ENCODE results near the gene ZIM2. TPM values are rescaled to one million over a fixed set of nuclear protein-coding genes. Genes with fewer than 3 reads are reported as not detected.

The ZIM2 gene
- 1 to 10 TPM; 6.6 to 7.8 TPM for total RNA-seq
- polyA plus RNA-seq (ENCODE audit: insufficient read length in 2 of 2) = 1 to 10 TPM; 3.1 to 6.5 TPM
- long read RNA-seq, donor 1 = 0 reads
- long read RNA-seq, donor 2 = 0 reads
- long read RNA-seq, donor 3 = 0 reads
- long read RNA-seq, donor 4 = 0 reads

DNA sequence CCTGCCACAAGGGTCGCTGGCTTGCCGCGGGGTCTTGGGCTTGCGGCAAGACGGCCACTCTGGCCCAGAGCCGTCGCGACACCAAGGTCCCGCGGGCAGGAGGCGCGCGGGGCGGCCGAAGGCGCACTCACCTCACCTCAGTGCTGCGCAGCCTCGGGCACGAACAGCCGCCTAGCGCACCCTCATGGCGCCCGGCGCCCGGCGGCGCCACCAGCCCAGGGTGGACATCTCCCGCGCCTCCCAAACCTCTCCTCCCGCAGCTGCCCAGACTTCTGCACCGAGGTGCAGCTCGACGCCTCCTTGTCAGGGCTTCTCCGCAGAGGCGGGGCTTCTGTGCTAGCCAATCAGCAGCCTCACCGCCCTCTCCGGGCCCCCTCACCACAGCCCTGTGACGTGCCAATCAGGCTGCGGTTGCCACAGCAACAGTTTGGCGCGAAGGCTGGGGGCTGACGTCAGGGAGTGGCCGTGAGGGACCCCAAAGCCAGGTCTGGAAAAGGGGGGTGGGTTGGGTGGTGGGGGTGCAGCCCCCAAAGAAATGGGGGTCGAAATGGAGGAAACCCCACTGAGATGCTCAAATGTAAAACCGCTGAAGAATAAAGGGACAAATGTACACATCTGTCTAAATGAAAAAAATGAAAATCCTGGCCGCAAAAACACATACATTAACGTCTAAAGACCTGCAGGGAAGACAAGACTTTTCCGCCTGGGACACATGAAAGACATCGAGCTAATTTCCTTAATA, at the start of gene ZIM2, which contains the start of gene PEG3:
Gene ZIM2 (minus strand): TSS at position 276 of the 742 bp plus-strand sequence. CDS start 16,449 bp downstream, outside the sequence.
Gene PEG3 (minus strand): TSS at position 276 of the 742 bp plus-strand sequence. CDS start 16,071 bp downstream, outside the sequence.
- no peaks in the 10 kb centered on the region for H3K36me3 ChIP-seq (ENCODE audit: control insufficient read depth, insufficient read depth, low read length)
- peaks cover 16% of the 10 kb centered on the region for H3K4me1 ChIP-seq (ENCODE audit: control insufficient read depth, insufficient read depth, low read length)
- DNase-seq (ENCODE audit: low read depth in 4 of 6, low spot score in 6 of 6) = peak in 5 of 6 donors; percentile 67 to 98 (median 85)
- peak within 1 kb of the TSS; percentile 77 for H3K4me3 ChIP-seq (ENCODE audit: low read depth, low read length)
- no peaks in the 10 kb centered on the region for H3K9me3 ChIP-seq (ENCODE audit: control insufficient read depth, insufficient read depth, low read length)
- 46% methylated on average over 49 of the region's 49 CpGs for WGBS (ENCODE audit: insufficient coverage)
- H3K27ac ChIP-seq (ENCODE audit: low read depth, low read length) = peak within 1 kb of the TSS; percentile 95
- H3K27me3 ChIP-seq (ENCODE audit: control insufficient read depth, insufficient read depth, low read length) = no peaks in the 10 kb centered on the region

DNA sequence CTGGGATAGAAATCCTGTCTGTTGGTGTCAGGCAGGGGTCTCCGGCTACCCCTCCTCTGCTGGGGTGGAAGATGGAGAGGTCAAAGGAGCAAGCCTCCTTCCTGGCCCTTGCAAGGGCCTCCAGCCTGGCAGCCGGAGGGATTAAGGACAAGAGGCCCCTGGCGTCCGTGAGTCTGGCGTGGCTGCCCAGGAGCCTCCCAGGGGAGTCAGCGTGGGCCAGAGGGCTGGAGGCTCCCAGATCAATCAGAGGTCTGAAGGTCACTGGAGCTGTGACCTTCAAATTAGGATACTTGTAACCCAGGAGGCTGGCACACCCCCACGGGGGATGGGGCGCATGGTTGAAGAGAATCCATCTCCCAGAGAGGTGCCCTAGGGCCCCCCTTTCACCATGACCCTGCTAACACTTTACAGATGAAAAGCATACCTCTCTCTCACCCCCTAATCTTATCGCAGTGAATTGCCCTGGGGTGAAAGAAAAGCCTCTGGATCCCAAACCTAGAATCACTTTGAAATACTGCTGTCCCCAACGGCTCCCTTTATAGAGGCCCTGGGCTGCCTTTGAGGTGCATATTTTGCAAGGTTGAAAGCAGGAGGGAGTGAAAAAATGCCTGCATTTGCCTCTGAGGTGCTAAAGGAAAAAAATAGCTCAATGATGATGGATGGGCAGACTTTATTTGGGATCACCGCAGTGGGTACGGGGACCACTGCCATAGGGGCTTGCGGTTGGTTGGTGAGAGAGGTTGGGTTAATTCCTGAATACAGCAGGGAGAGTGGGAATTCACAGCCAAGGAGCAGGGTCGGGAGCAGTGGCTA, 44.9 kb upstream of the ZIM2 start:
- Histone ChIP-seq H3K27ac (ENCODE audit: low read depth, low read length) (no peak overlapping the region), H3K9me3 (ENCODE audit: control insufficient read depth, insufficient read depth, low read length) (no peaks in the 10 kb centered on the region), H3K27me3 (ENCODE audit: control insufficient read depth, insufficient read depth, low read length) (no peaks in the 10 kb centered on the region), H3K36me3 (ENCODE audit: control insufficient read depth, insufficient read depth, low read length) (no peaks in the 10 kb centered on the region), H3K4me3 (ENCODE audit: low read depth, low read length) (no peak overlapping the region), H3K4me1 (ENCODE audit: control insufficient read depth, insufficient read depth, low read length) (no peaks in the 10 kb centered on the region)
- 52% methylated on average over 12 of the region's 14 CpGs for WGBS (ENCODE audit: insufficient coverage)
- DNase-seq (ENCODE audit: low read depth in 4 of 6, low spot score in 6 of 6) = no peak

DNA sequence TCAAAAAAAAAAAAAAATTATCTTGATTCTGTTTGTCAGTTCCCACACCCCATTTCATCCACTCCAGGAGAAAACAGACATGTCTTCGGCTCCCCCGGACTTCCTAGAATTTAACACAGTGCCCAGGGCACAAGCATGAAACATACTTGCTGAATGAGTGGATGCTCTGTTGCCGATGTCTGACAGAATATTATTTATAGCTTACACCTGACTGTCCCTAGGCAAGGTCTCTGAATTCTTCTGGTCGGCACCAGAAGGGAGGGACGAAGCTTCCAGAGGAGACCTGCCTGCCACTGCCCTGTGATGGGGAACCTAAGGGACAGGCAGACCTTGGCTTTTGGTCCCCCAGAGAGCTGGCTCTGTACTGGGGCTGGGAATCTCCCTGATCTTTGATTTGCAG, 43.9 kb upstream of the ZIM2 start:
- no peaks in the 10 kb centered on the region for H3K36me3 ChIP-seq (ENCODE audit: control insufficient read depth, insufficient read depth, low read length)
- no peaks in the 10 kb centered on the region for H3K9me3 ChIP-seq (ENCODE audit: control insufficient read depth, insufficient read depth, low read length)
- no peaks in the 10 kb centered on the region for H3K4me1 ChIP-seq (ENCODE audit: control insufficient read depth, insufficient read depth, low read length)
- H3K27me3 ChIP-seq (ENCODE audit: control insufficient read depth, insufficient read depth, low read length) = no peaks in the 10 kb centered on the region
- H3K27ac ChIP-seq (ENCODE audit: low read depth, low read length) = no peak overlapping the region
- no peak for DNase-seq (ENCODE audit: low read depth in 4 of 6, low spot score in 6 of 6)
- no peak overlapping the region for H3K4me3 ChIP-seq (ENCODE audit: low read depth, low read length)
- WGBS (ENCODE audit: insufficient coverage) = 69% methylated on average over 4 of the region's 5 CpGs

DNA sequence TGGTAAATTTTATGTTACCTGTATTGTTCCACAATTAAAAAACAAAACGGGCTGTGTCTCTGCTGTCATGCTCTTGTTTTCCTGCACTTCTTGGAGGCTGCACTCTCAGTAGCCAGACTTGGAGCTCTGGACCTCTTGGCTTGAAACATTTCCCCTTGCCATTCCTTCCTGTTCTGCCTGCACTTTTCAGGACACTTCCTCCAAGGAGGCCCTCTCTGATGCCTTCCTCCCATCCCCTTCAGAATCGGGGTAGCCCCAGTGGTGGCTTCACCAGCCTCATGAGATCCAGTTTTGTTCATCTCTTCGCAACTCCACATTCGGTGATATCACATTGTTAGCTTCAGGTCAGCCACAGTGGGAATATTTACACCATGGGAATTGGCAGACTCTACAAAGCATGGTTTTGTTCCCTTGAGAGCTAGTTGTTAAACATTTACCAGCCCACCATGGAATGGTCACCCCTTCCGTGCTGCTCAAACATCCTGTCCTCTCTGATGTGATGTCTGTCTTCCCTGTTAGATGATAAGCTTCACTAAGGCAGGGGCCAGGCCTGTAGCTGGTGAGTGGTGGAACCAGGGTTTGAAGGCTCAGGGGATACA, 40.2 kb upstream of the ZIM2 start:
- 93% methylated on average over 4 of the region's 5 CpGs for WGBS (ENCODE audit: insufficient coverage)
- Histone ChIP-seq H3K36me3 (ENCODE audit: control insufficient read depth, insufficient read depth, low read length) (no peaks in the 10 kb centered on the region), H3K4me3 (ENCODE audit: low read depth, low read length) (no peak overlapping the region), H3K27me3 (ENCODE audit: control insufficient read depth, insufficient read depth, low read length) (no peaks in the 10 kb centered on the region), H3K27ac (ENCODE audit: low read depth, low read length) (no peak overlapping the region), H3K9me3 (ENCODE audit: control insufficient read depth, insufficient read depth, low read length) (no peaks in the 10 kb centered on the region), H3K4me1 (ENCODE audit: control insufficient read depth, insufficient read depth, low read length) (no peaks in the 10 kb centered on the region)
- no peak for DNase-seq (ENCODE audit: low read depth in 4 of 6, low spot score in 6 of 6)

DNA sequence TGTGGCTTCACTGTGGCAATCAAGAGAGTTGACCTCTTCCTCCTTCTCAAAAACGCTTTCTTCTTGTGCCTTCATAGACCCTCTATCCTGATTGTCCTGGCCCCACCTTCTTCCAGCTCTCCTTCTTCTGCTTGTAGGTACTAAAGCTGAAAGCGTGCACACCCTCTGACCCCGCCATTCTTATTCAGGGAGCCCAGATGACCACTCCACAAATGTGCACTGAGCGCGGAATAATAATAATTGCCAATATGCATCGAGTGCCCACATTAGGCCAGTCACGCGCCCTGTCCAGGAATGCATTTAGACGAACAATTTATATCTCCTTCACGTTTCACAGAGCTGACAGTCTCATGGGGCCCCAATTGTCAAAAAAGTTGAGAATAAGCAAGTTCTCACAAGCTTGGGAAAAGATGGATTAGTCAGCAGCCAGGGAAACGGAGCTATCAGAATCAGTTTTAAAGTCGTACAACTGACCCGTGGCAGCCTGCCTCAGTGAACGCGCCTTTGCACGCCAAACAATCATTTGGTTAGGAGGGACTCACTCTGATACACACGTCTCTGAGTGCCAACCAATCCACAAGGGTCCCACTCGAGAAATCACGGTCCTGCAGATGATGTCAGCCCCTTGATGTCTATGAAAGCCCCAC, 36.7 kb upstream of the ZIM2 start:
- H3K4me3 ChIP-seq (ENCODE audit: low read depth, low read length) = no peak overlapping the region
- peak in 1 of 6 donors; percentile 63 for DNase-seq (ENCODE audit: low read depth in 4 of 6, low spot score in 6 of 6)
- no peaks in the 10 kb centered on the region for H3K36me3 ChIP-seq (ENCODE audit: control insufficient read depth, insufficient read depth, low read length)
- H3K4me1 ChIP-seq (ENCODE audit: control insufficient read depth, insufficient read depth, low read length) = no peaks in the 10 kb centered on the region
- WGBS (ENCODE audit: insufficient coverage) = 56% methylated on average over 19 of the region's 19 CpGs
- H3K27me3 ChIP-seq (ENCODE audit: control insufficient read depth, insufficient read depth, low read length) = no peaks in the 10 kb centered on the region
- H3K9me3 ChIP-seq (ENCODE audit: control insufficient read depth, insufficient read depth, low read length) = no peaks in the 10 kb centered on the region
- H3K27ac ChIP-seq (ENCODE audit: low read depth, low read length) = no peak overlapping the region

DNA sequence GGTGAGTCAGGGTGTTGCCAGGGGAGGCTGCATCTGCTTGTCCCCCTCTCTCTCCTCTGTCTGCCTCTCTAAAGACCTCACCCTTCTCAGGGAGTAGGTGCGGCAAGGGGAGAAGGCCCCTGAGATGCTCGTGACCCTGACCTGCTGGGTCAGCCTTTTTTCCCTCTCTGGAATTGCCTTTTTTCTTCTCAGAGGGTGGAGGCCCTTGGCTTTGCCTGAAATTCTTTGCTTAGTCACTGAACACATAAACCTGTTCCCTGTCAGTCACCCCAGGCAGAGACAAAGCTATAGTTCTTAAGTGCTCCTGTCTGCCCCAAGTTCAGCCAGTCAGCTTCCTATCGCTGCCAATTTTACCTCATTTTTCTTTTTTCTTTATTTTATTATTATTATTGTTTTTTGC, 35.2 kb upstream of the ZIM2 start:
- H3K4me1 ChIP-seq (ENCODE audit: control insufficient read depth, insufficient read depth, low read length) = no peaks in the 10 kb centered on the region
- no peak overlapping the region for H3K4me3 ChIP-seq (ENCODE audit: low read depth, low read length)
- H3K36me3 ChIP-seq (ENCODE audit: control insufficient read depth, insufficient read depth, low read length) = no peaks in the 10 kb centered on the region
- no peaks in the 10 kb centered on the region for H3K27me3 ChIP-seq (ENCODE audit: control insufficient read depth, insufficient read depth, low read length)
- no peaks in the 10 kb centered on the region for H3K9me3 ChIP-seq (ENCODE audit: control insufficient read depth, insufficient read depth, low read length)
- H3K27ac ChIP-seq (ENCODE audit: low read depth, low read length) = no peak overlapping the region
- WGBS (ENCODE audit: insufficient coverage) = 78% methylated on average over 2 of the region's 3 CpGs
- no peak for DNase-seq (ENCODE audit: low read depth in 4 of 6, low spot score in 6 of 6)

DNA sequence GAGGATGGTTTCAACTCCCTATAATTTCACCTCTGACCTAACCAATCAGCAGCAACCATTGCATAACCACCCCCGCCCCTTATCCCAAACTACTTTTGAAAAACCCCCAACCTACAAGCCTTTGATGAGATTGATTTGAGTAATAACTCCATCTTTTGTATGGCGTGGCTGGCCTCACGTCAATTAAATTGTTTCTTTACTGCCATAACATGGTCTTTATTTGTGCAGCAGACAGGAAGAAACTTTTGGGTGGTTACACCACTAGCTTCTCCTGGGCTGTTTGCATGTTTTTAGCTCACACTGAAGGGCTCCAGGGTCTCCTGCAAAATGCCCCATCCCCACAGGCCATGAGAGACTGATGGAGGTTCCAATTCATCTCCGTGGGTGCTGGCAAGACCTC, 34.0 kb upstream of the ZIM2 start:
- H3K27me3 ChIP-seq (ENCODE audit: control insufficient read depth, insufficient read depth, low read length) = no peaks in the 10 kb centered on the region
- 69% methylated on average over 1 of the region's 4 CpGs for WGBS (ENCODE audit: insufficient coverage)
- H3K27ac ChIP-seq (ENCODE audit: low read depth, low read length) = no peak overlapping the region
- no peak for DNase-seq (ENCODE audit: low read depth in 4 of 6, low spot score in 6 of 6)
- no peak overlapping the region for H3K4me3 ChIP-seq (ENCODE audit: low read depth, low read length)
- no peaks in the 10 kb centered on the region for H3K36me3 ChIP-seq (ENCODE audit: control insufficient read depth, insufficient read depth, low read length)
- no peaks in the 10 kb centered on the region for H3K4me1 ChIP-seq (ENCODE audit: control insufficient read depth, insufficient read depth, low read length)
- H3K9me3 ChIP-seq (ENCODE audit: control insufficient read depth, insufficient read depth, low read length) = no peaks in the 10 kb centered on the region

DNA sequence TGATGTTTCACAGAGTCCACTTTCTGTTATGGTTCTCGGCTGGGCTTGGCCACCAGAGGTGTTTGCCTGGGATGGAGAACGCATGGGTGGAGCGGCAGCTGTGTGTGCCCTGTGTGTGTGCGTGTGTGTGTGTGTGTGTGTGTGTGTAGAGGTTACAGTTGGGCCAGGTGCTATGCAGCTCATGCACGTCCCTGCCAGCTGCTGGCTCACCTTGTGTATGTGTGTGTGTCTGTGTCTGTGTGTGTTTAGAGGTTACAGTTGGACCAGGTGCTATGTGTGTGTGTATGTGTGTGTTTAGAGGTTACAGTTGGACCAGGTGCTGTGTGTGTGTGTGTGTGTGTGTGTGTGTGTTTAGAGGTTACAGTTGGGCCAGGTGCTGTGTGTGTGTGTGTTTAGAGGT, 33.0 kb upstream of the ZIM2 start:
- no peak overlapping the region for H3K4me3 ChIP-seq (ENCODE audit: low read depth, low read length)
- no peak overlapping the region for H3K27ac ChIP-seq (ENCODE audit: low read depth, low read length)
- DNase-seq (ENCODE audit: low read depth in 4 of 6, low spot score in 6 of 6) = no peak
- no peaks in the 10 kb centered on the region for H3K4me1 ChIP-seq (ENCODE audit: control insufficient read depth, insufficient read depth, low read length)
- no peaks in the 10 kb centered on the region for H3K36me3 ChIP-seq (ENCODE audit: control insufficient read depth, insufficient read depth, low read length)
- no peaks in the 10 kb centered on the region for H3K9me3 ChIP-seq (ENCODE audit: control insufficient read depth, insufficient read depth, low read length)
- WGBS (ENCODE audit: insufficient coverage) = 86% methylated on average over 5 of the region's 5 CpGs
- no peaks in the 10 kb centered on the region for H3K27me3 ChIP-seq (ENCODE audit: control insufficient read depth, insufficient read depth, low read length)

DNA sequence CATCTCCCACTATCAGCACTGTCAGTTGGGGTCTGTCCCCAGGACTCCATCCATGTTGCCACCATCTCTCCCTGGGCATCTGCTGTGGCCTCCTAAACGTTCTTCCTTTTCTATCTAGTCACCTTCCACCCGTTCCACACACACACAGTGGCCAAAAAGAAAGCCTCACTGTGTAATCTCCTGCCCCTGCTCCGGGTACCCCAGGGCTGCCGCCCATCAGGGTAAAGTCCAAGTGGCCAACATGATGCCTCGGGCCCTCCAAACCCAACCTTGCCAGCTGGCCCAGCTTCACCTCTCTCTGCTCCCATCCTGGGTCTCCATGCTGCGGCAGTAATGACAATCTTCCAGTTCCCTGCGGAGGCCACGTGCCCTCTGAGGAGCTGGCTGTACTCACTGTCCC, 29.4 kb upstream of the ZIM2 start:
- Histone ChIP-seq H3K36me3 (ENCODE audit: control insufficient read depth, insufficient read depth, low read length) (no peaks in the 10 kb centered on the region), H3K9me3 (ENCODE audit: control insufficient read depth, insufficient read depth, low read length) (no peaks in the 10 kb centered on the region), H3K27ac (ENCODE audit: low read depth, low read length) (no peak overlapping the region), H3K27me3 (ENCODE audit: control insufficient read depth, insufficient read depth, low read length) (no peaks in the 10 kb centered on the region), H3K4me1 (ENCODE audit: control insufficient read depth, insufficient read depth, low read length) (peaks cover 6% of the 10 kb centered on the region), H3K4me3 (ENCODE audit: low read depth, low read length) (no peak overlapping the region)
- 92% methylated on average over 7 of the region's 8 CpGs for WGBS (ENCODE audit: insufficient coverage)
- no peak for DNase-seq (ENCODE audit: low read depth in 4 of 6, low spot score in 6 of 6)
